Upper lobe of left lung (tissue), 6 donors: ENCODE data around the gene PROSER2. TPM values are rescaled to one million over a fixed set of nuclear protein-coding genes. Genes with fewer than 3 reads are reported as not detected.

Experiments
- ATAC-seq, 2 donors: fragments of 200-7000 bp; cut with Tn5 transposase; one replicate each; pipeline ENCODE4 v1.9.1; 2022; ENCODE audit warnings: mild to moderate bottlenecking in 2 of 2, moderate library complexity in 2 of 2; ENCODE audit not compliant: low FRiP score in 2 of 2
- DNase-seq, 2 donors: peaks; one replicate each; pipeline ENCODE4 v3.0.0-alpha.2; 2019 to 2020
- H3K27ac ChIP-seq, 4 donors: fragments of 200-600 bp; sonication (generic); one replicate each; pipeline ENCODE4 v1.5.1; 2016 to 2019
- H3K27me3 ChIP-seq, 4 donors: fragments of 200-600 bp; sonication (generic); one replicate each; pipeline ENCODE4 v1.5.1; 2017 to 2019
- H3K36me3 ChIP-seq, 4 donors: fragments of 200-600 bp; sonication (generic); one replicate each; pipeline ENCODE4 v1.5.1; 2016 to 2019
- H3K4me1 ChIP-seq, 4 donors: fragments of 200-600 bp; sonication (generic); one replicate each; pipeline ENCODE4 v1.5.1; 2018 to 2019
- H3K4me3 ChIP-seq, 4 donors: fragments of 200-600 bp; sonication (generic); one replicate each; pipeline ENCODE4 v1.5.1; 2017 to 2019; ENCODE audit warnings: mild to moderate bottlenecking in 2 of 4, moderate library complexity in 1 of 4
- H3K9me3 ChIP-seq, 4 donors: fragments of 200-600 bp; sonication (generic); one replicate each; pipeline ENCODE4 v1.5.1; 2018 to 2019
- CTCF ChIP-seq, 6 experiments: fragments of 450-650 bp in 4 of 6; fragments of 200-600 bp in 2 of 6; sonication (generic) in 2 of 6; IDR thresholded peaks; one replicate each; pipeline ENCODE4 v1.5.1; 2016 to 2019; ENCODE audit warnings: antibody characterized with exemption in 6 of 6
- EP300 ChIP-seq, 4 donors: sonication (generic); formaldehyde crosslinking; IDR thresholded peaks; one replicate each; pipeline ENCODE4 v1.5.1; 2017; ENCODE audit warnings: antibody characterized with exemption in 4 of 4, control low read depth in 2 of 4
- POLR2A ChIP-seq, 4 donors: fragments of 450-650 bp; IDR thresholded peaks; one replicate each; pipeline ENCODE4 v1.5.1; 2016 to 2017; ENCODE audit warnings: antibody characterized with exemption in 4 of 4, mild to moderate bottlenecking in 2 of 4
- POLR2AphosphoS5 ChIP-seq, 2 donors: sonication (generic); formaldehyde crosslinking; IDR thresholded peaks; one replicate each; pipeline ENCODE4 v1.5.1; 2017; ENCODE audit warnings: antibody characterized with exemption in 2 of 2
- WGBS, 2 donors: methylation state at CpG; one replicate each; pipeline ENCODE4 v1.1.5; 2017 to 2018; 5-methylcytosine and 5-hydroxymethylcytosine counted together
- total RNA-seq, 6 donors: library from RNA; depleted of rRNA in 4 of 6; stranded (reverse); fragments of >200 nt in 4 of 6; gene quantifications; one replicate each; pipeline versions ENCODE4 v1.1.0 to v1.2.1, GENCODE V29; 2016 to 2021
- donor health status: DM: no; HTN: no; CAD: no; lungs with moderate emphysema.
- donor health status: DM: no; HTN: yes; CAD: no; lungs with severe emphysema.

PROSER2 gene
- total RNA-seq, 6 donors from 2014 or later, result 19.8 to 64.5 (median 24.7) TPM

- no peaks in the 10 kb centered on the region for H3K9me3 ChIP-seq
- ATAC-seq, result peak in 1 of 2 donors; percentile 16
- H3K36me3 ChIP-seq, result peaks cover 0 to 32% (median 5%) of the 10 kb centered on the region in 4 donors
- DNase-seq, result no peak
- H3K4me3 ChIP-seq, result peak overlapping the region in 2 of 4 donors; percentile 4 to 7
- no peaks in the 10 kb centered on the region for H3K27me3 ChIP-seq
- TF ChIP-seq EP300 (IDR thresholded peaks at IDR 0.05) (no peak), CTCF (IDR thresholded peaks at IDR 0.05) (no peak), POLR2AphosphoS5 (IDR thresholded peaks at IDR 0.05) (no peak), POLR2A (IDR thresholded peaks at IDR 0.05) (no peak)
- 65 to 66% methylated on average over 13 of the region's 13 CpGs for WGBS, 2 donors
- no peaks in the 10 kb centered on the region for H3K4me1 ChIP-seq
- no peak overlapping the region for H3K27ac ChIP-seq
Measured at GRCh38 chr10:11863353-11864109, 40.4 kb downstream of the PROSER2 start.

GRCh38 chr10:11864727-11865126 lies 41.6 kb downstream of the PROSER2 start:
- ATAC-seq (no peak), DNase-seq (no peak)
- H3K27ac ChIP-seq, result no peak overlapping the region
- H3K4me1 ChIP-seq, result peaks cover 0 to 2% (median 0%) of the 10 kb centered on the region in 4 donors
- H3K27me3 ChIP-seq, result peaks cover 0 to under 1% (median 0%) of the 10 kb centered on the region in 4 donors
- H3K36me3 ChIP-seq, result peaks cover 0 to 36% (median 8%) of the 10 kb centered on the region in 4 donors
- no peaks in the 10 kb centered on the region for H3K9me3 ChIP-seq
- 69 to 76% methylated on average over 6 of the region's 6 CpGs for WGBS, 2 donors
- TF ChIP-seq EP300 (IDR thresholded peaks at IDR 0.05) (no peak), POLR2A (IDR thresholded peaks at IDR 0.05) (no peak), POLR2AphosphoS5 (IDR thresholded peaks at IDR 0.05) (no peak), CTCF (IDR thresholded peaks at IDR 0.05) (no peak)
- H3K4me3 ChIP-seq, result no peak overlapping the region

GRCh38 chr10:11865561-11865960 lies 42.4 kb downstream of the PROSER2 start:
- DNase-seq, result no peak
- peaks cover 0 to 9% (median 0%) of the 10 kb centered on the region in 4 donors for H3K4me1 ChIP-seq
- TF ChIP-seq POLR2AphosphoS5 (IDR thresholded peaks at IDR 0.05) (no peak), CTCF (IDR thresholded peaks at IDR 0.05) (no peak), EP300 (IDR thresholded peaks at IDR 0.05) (no peak), POLR2A (IDR thresholded peaks at IDR 0.05) (no peak)
- WGBS, 2 donors, result 76 to 83% methylated on average over 11 of the region's 11 CpGs
- H3K27me3 ChIP-seq, result peaks cover 0 to 5% (median 0%) of the 10 kb centered on the region in 4 donors
- no peak overlapping the region for H3K27ac ChIP-seq
- peaks cover 0 to 34% (median 11%) of the 10 kb centered on the region in 4 donors for H3K36me3 ChIP-seq
- no peak overlapping the region for H3K4me3 ChIP-seq
- ATAC-seq, result no peak
- H3K9me3 ChIP-seq, result no peaks in the 10 kb centered on the region

- H3K4me3 ChIP-seq, result no peak overlapping the region
Measured at GRCh38 chr10:11866199-11866925, 43.2 kb downstream of the PROSER2 start.

More at GRCh38 chr10:11866199-11866925, 43.2 kb downstream of the PROSER2 start:
- H3K27me3 ChIP-seq, result peaks cover 0 to 5% (median 0%) of the 10 kb centered on the region in 4 donors
- ATAC-seq (no peak), DNase-seq (no peak)
- peaks cover 0 to 26% (median 11%) of the 10 kb centered on the region in 4 donors for H3K36me3 ChIP-seq
- no peaks in the 10 kb centered on the region for H3K9me3 ChIP-seq
- peaks cover 0 to 14% (median 4%) of the 10 kb centered on the region in 4 donors for H3K4me1 ChIP-seq
- no peak for TF ChIP-seq EP300 (IDR thresholded peaks at IDR 0.05)
- no peak for TF ChIP-seq POLR2A (IDR thresholded peaks at IDR 0.05)
- no peak for TF ChIP-seq POLR2AphosphoS5 (IDR thresholded peaks at IDR 0.05)
- no peak for TF ChIP-seq CTCF (IDR thresholded peaks at IDR 0.05)
- no peak overlapping the region for H3K27ac ChIP-seq
- WGBS, 2 donors, result 90 to 97% methylated on average over 17 to 18 of the region's 18 CpGs
